BE2C (cell line): Measurements from ENCODE around the gene TNNI2.
"Not testable (repeated sequence)": the region's sequence is repeated elsewhere in the genome, so short reads cannot be mapped to it uniquely, and the experiment has no call there.

Experiments used
- DNase-seq: peaks from one replicate; pipeline ENCODE4 v3.0.0-alpha.2; 2020
- H3K27me3 ChIP-seq: fragments of 250-450 bp; sonication (Bioruptor Pico); 2 replicates; pipeline ENCODE4 v1.5.1; 2020; ENCODE audit warnings: mild to moderate bottlenecking
- H3K36me3 ChIP-seq: fragments of 250-450 bp; sonication (Bioruptor Pico); 2 replicates; pipeline ENCODE4 v1.5.1; 2020; ENCODE audit warnings: mild to moderate bottlenecking
- H3K4me1 ChIP-seq: fragments of 250-450 bp; sonication (Bioruptor Pico); 2 replicates; pipeline ENCODE4 v1.5.1; 2020
- H3K4me3 ChIP-seq: 2 replicates; pipeline ENCODE4 v1.5.1; 2011; ENCODE audit warnings: low read depth, low read length
- H3K9me3 ChIP-seq: fragments of 250-450 bp; sonication (Bioruptor Pico); 2 replicates; pipeline ENCODE4 v1.5.1; 2020
- TF ChIP-seq, protein P1 (sequence below): IDR thresholded peaks from 2 replicates; pipeline ENCODE4 v1.5.1; 2012; ENCODE audit warnings: mild to moderate bottlenecking, low read depth, low read length

The TNNI2 gene

DNA sequence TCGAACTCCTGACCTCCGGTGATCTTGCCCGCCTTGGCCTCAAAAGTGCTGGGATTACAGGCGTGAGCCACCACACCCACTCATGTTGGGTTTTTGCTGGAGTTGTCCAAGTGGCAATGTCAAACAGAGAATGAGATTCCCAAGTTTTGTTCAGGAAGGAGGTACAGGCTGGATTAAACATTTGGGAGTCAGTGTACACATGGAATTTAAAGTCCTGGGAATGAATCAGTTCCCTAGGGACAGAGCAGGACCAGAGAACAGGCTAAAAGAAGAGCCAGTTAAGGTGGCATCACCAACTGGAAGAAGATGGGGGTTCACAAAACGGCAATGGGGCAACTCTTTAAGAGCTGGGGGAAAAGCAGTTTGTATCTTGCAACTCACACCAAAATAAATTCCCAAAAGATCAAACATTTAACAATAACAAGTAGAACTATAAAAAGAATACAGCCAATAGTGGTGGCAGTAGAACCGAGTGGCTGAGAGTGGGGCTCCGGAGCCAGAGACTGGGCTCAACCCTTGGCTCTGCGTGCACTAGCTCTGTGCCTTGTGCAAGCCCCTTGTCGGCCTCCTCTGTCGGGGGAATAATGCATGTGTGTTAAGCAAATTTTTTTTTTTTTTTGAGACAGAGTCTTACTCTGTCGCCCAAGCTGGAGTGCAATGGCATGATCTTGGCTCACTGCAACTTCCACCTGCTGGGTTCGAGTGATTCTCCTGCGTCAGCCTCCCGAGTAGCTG is 41.2 kb upstream of the TNNI2 start:
- no peak for DNase-seq
- TF ChIP-seq, protein P1, sequence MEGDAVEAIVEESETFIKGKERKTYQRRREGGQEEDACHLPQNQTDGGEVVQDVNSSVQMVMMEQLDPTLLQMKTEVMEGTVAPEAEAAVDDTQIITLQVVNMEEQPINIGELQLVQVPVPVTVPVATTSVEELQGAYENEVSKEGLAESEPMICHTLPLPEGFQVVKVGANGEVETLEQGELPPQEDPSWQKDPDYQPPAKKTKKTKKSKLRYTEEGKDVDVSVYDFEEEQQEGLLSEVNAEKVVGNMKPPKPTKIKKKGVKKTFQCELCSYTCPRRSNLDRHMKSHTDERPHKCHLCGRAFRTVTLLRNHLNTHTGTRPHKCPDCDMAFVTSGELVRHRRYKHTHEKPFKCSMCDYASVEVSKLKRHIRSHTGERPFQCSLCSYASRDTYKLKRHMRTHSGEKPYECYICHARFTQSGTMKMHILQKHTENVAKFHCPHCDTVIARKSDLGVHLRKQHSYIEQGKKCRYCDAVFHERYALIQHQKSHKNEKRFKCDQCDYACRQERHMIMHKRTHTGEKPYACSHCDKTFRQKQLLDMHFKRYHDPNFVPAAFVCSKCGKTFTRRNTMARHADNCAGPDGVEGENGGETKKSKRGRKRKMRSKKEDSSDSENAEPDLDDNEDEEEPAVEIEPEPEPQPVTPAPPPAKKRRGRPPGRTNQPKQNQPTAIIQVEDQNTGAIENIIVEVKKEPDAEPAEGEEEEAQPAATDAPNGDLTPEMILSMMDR, result no peak
- Histone ChIP-seq H3K9me3 (no peaks in the 10 kb centered on the region), H3K36me3 (no peaks in the 10 kb centered on the region), H3K4me3 (no peak overlapping the region), H3K4me1 (no peaks in the 10 kb centered on the region), H3K27me3 (peaks cover 4% of the 10 kb centered on the region; the same call in 1 of the 2 replicates)

DNA sequence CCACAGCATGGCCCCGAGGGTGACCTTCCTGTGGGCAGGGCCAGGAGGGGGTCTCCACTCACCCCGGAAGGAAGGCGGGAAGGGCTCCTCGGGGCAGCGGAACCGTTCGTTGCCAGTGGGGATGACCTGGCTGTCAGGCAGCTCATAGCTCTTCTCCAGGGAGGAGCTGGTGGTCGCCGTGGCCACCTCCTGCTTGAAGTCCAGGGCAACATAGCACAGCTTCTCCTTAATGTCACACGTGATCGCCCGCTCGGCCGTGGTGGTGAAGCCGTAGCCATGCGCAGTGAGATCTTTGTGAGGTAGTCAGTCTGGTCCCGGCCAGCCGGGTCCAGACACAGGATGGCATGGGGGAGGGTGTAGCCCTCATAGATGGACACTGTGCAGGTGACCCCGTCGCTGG is 35.5 kb upstream of the TNNI2 start:
- no peak for DNase-seq
- no peaks in the 10 kb centered on the region for H3K4me1 ChIP-seq
- H3K9me3 ChIP-seq, result no peaks in the 10 kb centered on the region
- H3K36me3 ChIP-seq, result no peaks in the 10 kb centered on the region
- H3K27me3 ChIP-seq, result no peaks in the 10 kb centered on the region
- TF ChIP-seq, protein P1, result no peak
- H3K4me3 ChIP-seq, result no peak overlapping the region

DNA sequence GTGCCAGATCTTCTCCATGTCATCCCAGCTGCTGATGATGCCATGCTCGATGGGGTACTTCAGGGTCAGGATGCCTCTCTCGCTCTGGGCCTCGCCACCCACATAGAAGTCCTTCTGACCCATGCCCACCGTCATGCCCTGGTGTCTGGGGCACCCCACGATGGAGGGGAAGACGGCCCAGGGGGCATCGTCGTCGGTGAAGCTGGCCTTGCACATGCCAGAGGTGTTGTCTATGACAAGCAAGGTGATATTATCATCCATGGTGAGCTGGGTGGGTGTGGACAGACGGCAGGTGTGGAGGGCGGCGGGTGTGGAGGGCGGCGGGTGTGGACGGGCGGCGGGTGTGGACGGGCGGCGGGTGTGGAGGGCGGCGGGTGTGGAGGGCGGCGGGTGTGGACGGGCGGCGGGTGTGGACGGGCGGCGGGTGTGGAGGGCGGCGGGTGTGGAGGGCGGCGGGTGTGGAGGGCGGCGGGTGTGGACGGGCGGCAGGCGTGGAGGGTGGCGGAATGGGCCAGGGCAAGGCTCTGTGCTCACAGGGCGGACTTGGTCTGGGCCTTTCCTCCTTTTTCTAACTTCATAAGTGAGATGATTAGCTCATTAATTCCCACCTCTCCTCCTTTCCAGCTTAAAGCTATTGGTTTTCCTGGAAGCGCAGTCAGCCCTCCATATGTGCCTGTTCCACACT is 34.8 kb upstream of the TNNI2 start:
- not testable (repeated sequence) for DNase-seq, H3K9me3 ChIP-seq, H3K4me3 ChIP-seq, H3K4me1 ChIP-seq, H3K36me3 ChIP-seq, H3K27me3 ChIP-seq

DNA sequence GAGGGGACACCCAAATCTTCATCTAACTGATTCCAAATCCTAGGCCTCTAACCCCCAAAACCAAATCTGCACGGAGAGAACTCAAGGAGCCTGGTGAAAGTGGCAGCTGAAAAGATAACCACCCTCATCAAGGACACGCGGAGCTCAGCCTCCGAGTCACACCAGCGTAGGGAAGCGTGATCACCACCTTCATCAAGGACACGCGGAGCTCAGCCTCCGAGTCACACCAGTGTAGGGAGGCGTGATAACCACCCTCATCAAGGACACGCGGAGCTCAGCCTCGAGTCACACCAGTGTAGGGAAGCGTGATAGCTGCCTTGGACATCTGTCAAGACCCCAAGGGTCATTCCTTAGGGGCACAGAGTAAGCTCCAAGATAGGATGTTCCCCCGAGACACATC is 33.3 kb upstream of the TNNI2 start:
- Histone ChIP-seq H3K27me3 (no peaks in the 10 kb centered on the region), H3K9me3 (no peaks in the 10 kb centered on the region), H3K4me3 (no peak overlapping the region), H3K4me1 (no peaks in the 10 kb centered on the region), H3K36me3 (no peaks in the 10 kb centered on the region)
- TF ChIP-seq, protein P1, result no peak
- DNase-seq, result no peak

DNA sequence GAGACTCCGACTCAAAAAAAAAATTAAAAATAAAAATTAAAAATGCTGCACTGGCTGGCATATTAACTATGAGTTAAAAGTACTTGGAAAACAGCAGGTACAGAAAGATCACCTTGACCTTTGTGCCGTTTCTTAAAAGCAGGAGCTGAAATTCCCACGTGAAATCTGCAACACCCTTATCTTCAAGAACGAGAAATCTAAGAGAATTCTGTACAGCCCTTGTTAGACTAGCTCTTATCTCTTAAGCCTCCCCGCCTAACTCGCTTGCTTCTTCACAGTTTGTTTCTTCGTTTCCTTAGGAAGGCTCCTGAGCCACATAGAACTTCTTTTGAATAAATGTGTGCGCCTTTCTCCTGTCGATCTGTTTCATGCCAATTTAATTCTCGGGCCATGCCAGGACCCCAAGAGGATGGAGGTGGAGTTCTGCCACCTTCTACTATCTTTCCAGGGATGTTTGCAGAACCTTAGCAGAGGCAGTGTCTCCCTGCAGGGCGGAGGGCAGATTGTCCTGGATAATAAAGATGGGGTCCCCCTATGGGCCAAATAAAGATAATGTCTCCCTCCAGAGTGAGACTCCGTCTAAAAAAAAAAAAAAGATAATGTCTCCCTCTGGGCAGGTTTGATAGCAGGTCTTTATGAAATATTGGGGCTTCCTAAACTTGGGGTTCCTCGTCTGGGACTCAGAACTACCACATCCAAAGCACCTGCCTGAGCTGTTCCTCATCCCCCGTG is 31.4 kb upstream of the TNNI2 start:
- TF ChIP-seq, protein P1, result no peak
- Histone ChIP-seq H3K27me3 (no peaks in the 10 kb centered on the region), H3K36me3 (no peaks in the 10 kb centered on the region), H3K4me3 (no peak overlapping the region), H3K4me1 (no peaks in the 10 kb centered on the region), H3K9me3 (no peaks in the 10 kb centered on the region)
- DNase-seq, result no peak

DNA sequence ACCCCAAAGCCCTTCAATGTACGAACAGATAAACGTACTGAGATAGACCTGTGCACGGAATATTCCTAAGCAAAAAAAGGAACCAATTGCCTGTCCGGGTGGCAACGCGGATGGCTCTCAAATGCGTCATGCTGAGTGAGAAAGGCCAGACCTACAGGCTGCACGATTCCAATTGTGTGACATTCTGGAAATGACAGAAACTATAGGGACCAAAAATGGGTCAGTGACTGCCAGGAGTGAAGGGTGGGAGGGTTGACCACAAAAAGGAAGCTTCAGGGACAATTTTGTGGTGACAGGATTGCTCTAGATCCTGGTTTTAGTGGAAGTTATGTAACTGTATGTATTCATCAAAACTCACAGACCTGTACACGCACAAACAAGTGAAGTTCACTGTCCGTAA is 28.0 kb upstream of the TNNI2 start:
- Histone ChIP-seq H3K27me3 (no peaks in the 10 kb centered on the region), H3K4me3 (no peak overlapping the region), H3K36me3 (no peaks in the 10 kb centered on the region), H3K9me3 (no peaks in the 10 kb centered on the region), H3K4me1 (no peaks in the 10 kb centered on the region)
- no peak for DNase-seq
- TF ChIP-seq, protein P1, result no peak
